Activated naive CD4-positive, alpha-beta T cell treated with anti-CD3 and anti-CD28 coated beads for 36 hours (primary cell): ENCODE results near the gene KRT16. TPM values are rescaled to one million over a fixed set of nuclear protein-coding genes. Genes with fewer than 3 reads are reported as not detected.
"Not testable (repeated sequence)": the region's sequence is repeated elsewhere in the genome, so short reads cannot be mapped to it uniquely, and the experiment has no call there.

Experiments used
- CTCF ChIA-PET: fragments of 350-600 bp; sonication (Branson Sonifier 250); formaldehyde crosslinking; loops from one replicate; lab custom pipeline; 2021; ENCODE audit warnings: antibody characterized with exemption; lab: Charles Lee
- DNase-seq: peaks from one replicate; pipeline ENCODE4 v3.0.0-alpha.2; 2020
- H3K27ac Mint-ChIP-seq: one replicate; pipeline ENCODE4 v1.8.0; 2021; ENCODE audit warnings: mild to moderate bottlenecking, mixed read lengths
- H3K27me3 Mint-ChIP-seq: one replicate; pipeline ENCODE4 v1.8.0; 2021; ENCODE audit warnings: low read depth, mixed read lengths
- H3K36me3 Mint-ChIP-seq: one replicate; pipeline ENCODE4 v1.8.0; 2021; ENCODE audit warnings: low read depth, mixed read lengths
- H3K4me1 Mint-ChIP-seq: one replicate; pipeline ENCODE4 v1.8.0; 2021; ENCODE audit warnings: low read depth, mixed read lengths
- H3K4me3 Mint-ChIP-seq: one replicate; pipeline ENCODE4 v1.8.0; 2021; ENCODE audit warnings: mild to moderate bottlenecking, moderate library complexity, mixed read lengths
- H3K9me3 Mint-ChIP-seq: one replicate; pipeline ENCODE4 v1.8.0; 2021; ENCODE audit warnings: mixed read lengths
- intact Hi-C: fragments of 100-400 bp; cut with micrococcal nuclease; formaldehyde crosslinking; loops from one replicate; pipeline ENCODE4 v1.15.1; 2023
- total RNA-seq, 2 experiments: library from RNA; stranded (reverse); gene quantifications; one replicate each; pipeline ENCODE4 v1.2.3, GENCODE V29; 2021

KRT16 gene
- total RNA-seq, 2 experiments from 2014 or later: not detected

DNA sequence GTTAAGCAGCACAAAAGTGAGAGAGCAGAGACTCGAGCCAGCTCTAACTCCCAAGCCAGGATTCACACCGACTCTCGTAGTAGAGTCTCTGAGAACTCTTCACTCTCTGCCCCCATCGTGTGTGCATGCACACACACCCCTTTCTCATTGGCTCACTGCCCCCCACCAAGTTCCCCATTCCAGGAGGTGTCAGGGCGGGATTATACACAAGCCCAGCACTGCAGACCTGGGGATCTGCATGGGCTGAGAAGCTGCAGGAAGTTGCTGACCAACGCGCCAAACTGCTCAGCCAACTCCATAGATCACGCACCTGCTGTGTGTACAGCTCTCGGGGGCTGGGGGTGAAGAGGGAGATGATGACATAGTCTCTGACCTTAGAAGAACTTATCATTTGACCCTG is 2.2 kb upstream of the KRT16 start:
- H3K4me1 Mint-ChIP-seq, CTCF ChIA-PET: not testable (repeated sequence)

DNA sequence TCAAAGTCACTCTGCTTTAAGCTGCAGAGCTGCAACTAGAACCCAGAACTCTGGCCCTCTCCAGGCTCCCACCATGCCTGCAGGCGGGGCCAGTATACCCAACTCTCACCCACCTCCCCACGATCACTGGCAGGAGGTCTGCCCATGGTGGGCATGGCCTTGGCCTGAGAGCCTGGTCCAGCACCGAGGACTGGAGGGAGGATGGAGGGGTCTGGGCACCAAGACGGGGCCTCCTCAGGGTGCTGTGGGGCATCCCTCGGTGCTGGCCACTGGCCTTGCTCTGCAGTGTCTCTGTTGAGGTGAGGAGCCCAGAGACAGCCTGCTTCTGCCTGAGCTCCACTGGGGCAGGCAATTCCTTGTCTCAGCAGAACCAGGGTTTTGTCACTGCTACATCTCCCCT is 1.5 kb upstream of the KRT16 start:
- no peaks in the 10 kb centered on the region for H3K36me3 Mint-ChIP-seq
- peaks cover 4% of the 10 kb centered on the region for H3K27me3 Mint-ChIP-seq
- intact Hi-C loops: no loop called here

More for the DNA sequence above, 2.2 kb upstream of the KRT16 start:
- H3K27ac Mint-ChIP-seq, H3K9me3 Mint-ChIP-seq, H3K36me3 Mint-ChIP-seq, H3K27me3 Mint-ChIP-seq, H3K4me3 Mint-ChIP-seq, DNase-seq, intact Hi-C loops: not testable (repeated sequence)

DNA sequence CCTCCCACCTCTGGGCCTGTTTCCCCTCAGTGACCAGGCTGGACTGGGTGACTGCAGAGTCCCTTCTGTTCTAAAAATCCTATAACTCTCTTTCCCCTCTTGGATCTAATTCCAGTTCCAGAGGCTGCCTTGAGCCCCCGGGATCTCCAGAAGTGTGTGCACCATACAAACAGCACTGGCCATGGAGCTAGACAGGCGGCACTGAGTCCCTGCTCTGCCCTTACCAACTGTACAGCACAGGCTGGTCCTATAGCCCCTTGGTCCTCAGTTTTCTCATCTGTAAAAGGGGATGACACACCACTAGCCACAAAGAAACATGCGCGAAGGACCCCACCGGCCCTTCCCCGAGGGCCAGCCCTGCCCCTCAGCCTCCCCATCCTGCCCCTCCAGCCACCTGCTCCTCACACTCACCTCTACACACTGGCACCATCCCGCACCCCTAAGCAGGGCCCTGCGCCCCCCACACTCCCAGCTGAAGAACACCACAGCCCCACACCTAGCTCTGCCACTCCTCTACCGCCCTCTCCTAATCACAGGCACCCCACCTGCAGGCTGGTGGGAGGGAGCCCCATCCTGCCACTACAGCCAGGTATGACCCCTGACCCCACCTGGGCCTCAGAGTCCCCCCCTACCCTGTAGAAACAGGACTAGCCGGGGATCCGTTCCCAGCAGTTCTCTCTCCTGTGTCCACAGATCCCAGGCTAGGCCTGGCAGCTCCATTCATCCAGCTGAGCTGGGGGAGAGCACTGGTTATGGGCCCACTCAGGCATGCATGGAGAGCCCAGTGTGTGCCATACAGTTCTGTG is 913 bp upstream of the KRT16 start:
- H3K4me3 Mint-ChIP-seq: no peak overlapping the region
- H3K4me1 Mint-ChIP-seq: no peaks in the 10 kb centered on the region
- CTCF ChIA-PET: no interaction called here
- no peaks in the 10 kb centered on the region for H3K36me3 Mint-ChIP-seq
- DNase-seq: no peak
- H3K27me3 Mint-ChIP-seq: peaks cover 9% of the 10 kb centered on the region
- no peak overlapping the region for H3K27ac Mint-ChIP-seq
- intact Hi-C loops: no loop called here
- no peaks in the 10 kb centered on the region for H3K9me3 Mint-ChIP-seq

More for the DNA sequence above, 1.5 kb upstream of the KRT16 start:
- DNase-seq: no peak
- CTCF ChIA-PET: no interaction called here
- Mint-ChIP-seq H3K4me1 (no peaks in the 10 kb centered on the region), H3K4me3 (no peak overlapping the region), H3K27ac (no peak overlapping the region), H3K9me3 (no peaks in the 10 kb centered on the region)

DNA sequence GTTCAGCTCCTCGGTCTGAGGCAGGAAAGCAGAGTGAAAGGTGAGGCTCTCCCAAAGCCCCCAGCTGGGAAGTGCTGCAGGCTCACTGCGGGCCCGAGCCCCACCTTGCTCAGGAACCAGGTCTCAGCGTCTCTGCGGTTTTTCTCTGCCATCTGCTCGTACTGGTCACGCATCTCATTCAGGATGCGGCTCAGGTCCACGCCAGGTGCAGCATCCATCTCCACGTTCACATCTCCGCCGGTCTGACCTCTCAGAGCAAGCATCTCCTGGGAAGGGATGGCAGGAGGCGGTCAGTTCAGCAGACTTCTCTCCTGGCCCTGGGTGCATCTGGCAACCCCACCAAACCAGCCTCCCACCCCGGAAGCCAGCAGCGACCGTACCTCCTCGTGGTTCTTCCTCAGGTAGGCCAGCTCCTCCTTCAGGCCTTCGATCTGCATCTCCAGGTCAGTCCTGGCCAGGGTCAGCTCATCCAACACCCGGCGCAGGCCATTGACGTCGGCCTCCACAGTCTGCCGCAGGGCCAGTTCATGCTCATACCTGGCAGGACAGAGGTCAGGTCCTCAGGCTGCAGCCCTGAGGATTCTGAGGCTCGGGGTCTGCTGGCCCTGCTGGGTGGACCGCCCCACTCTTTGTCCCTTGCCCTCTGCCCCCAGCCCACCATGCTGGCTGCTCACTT is 1.5 kb downstream of the KRT16 start:
- Mint-ChIP-seq H3K36me3 (peaks cover 10% of the 10 kb centered on the region), H3K4me1 (no peaks in the 10 kb centered on the region), H3K27me3 (peaks cover 19% of the 10 kb centered on the region), H3K27ac (no peak overlapping the region), H3K4me3 (no peak overlapping the region), H3K9me3 (peaks cover 13% of the 10 kb centered on the region)
- intact Hi-C loops: no loop called here
- no peak for DNase-seq
- CTCF ChIA-PET: no interaction called here

DNA sequence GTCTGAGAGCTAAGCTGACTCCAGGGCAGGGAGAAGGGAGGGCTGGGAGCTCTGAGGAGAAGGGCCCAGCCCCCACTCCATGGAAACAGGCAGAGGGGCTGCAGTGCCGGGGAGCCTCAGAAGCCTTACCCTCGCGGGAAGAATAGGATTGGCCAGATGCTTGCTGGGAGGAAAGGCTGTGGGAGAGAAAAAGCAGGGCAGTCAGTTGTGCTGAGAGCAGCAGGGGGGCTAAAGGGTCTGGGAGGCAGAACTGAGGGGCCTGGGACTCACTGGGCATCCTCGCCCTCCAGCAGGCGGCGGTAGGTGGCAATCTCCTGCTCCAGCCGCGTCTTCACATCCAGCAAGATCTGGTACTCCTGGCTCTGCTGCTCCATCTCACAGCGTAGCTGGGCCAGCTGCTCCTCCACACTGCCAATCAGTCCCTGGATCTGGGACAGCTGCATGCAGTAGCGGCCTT is 2.5 kb downstream of the KRT16 start:
- intact Hi-C loops, H3K27ac Mint-ChIP-seq, CTCF ChIA-PET, DNase-seq, H3K4me1 Mint-ChIP-seq, H3K4me3 Mint-ChIP-seq: not testable (repeated sequence)
- Mint-ChIP-seq H3K27me3 (peaks cover 24% of the 10 kb centered on the region), H3K36me3 (peaks cover 10% of the 10 kb centered on the region), H3K9me3 (peaks cover 17% of the 10 kb centered on the region)

DNA sequence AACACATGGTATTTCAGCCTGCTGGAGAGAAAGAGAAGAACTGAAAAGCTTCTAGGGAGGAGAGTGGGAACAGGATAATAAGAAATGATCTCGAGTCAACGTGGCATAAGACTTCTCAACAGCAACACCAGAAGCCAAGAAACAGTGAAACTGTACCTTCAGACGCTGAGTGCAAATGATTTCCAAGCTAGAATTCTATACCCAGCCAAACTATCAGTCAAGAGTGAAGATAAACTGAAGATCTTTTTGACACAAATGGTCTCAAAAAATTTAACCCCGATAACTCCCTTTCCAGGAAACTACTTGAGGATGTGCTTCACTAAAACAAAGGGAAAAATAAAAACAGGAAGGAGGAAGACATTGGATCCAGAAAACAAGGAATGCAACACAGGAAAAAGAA is 5.6 kb downstream of the KRT16 start:
- CTCF ChIA-PET: interaction anchor here (0.9 kb wide), 1 partner anchor 58 kb away, joined by 3 read pairs; no protein-coding TSS in a partner anchor
- H3K4me1 Mint-ChIP-seq, H3K4me3 Mint-ChIP-seq, H3K27ac Mint-ChIP-seq, DNase-seq, intact Hi-C loops: not testable (repeated sequence)
- Mint-ChIP-seq H3K27me3 (peaks cover 34% of the 10 kb centered on the region), H3K9me3 (peaks cover 17% of the 10 kb centered on the region), H3K36me3 (peaks cover 10% of the 10 kb centered on the region)

DNA sequence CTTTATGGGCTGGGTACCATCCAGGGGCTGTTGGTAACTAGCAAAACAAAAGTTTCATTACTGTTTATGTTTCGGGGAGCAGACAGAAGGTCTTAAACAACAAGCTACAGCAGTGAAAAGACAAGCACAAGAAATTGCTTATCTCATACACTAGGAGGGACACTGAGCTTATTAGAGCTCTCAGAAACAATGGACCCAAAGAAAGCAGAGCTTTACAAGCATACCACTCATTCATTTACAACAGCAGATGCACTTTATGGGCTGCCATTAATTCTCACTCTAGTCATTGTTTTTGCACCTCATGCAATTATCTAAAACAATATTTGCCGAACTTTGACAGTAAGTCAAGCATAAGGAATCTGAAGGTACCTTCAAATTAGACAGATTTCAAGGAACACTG is 10.0 kb downstream of the KRT16 start:
- Mint-ChIP-seq H3K27ac (no peak overlapping the region), H3K4me3 (no peak overlapping the region), H3K27me3 (peaks cover 25% of the 10 kb centered on the region), H3K9me3 (peaks cover 19% of the 10 kb centered on the region), H3K4me1 (no peaks in the 10 kb centered on the region), H3K36me3 (peaks cover 10% of the 10 kb centered on the region)
- no peak for DNase-seq
- CTCF ChIA-PET: interaction anchor here (1.2 to 1.4 kb wide), 2 partner anchors 54 to 60 kb away, joined by 3 to 6 read pairs; no protein-coding TSS in a partner anchor
- intact Hi-C loops: no loop called here

DNA sequence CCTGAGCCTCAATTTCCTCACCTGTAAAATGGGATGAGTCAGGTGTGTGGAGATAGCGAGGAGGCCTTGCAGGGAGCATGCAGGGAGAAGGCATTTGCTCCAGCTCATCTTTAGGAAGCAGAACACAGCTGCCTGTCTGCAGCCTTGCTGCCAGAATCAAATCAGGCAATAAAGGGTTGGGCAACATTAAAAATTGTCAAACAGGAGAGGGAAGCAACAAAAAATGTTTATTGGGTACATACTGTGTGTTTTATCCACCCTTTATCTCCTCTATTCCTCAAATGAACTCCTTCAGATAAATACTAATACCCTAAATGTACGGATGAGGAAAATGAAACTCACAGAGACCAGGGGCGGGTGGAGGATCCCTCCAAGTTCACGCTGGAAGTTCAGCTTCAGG is 12.2 kb downstream of the KRT16 start:
- DNase-seq: no peak
- CTCF ChIA-PET: no interaction called here
- H3K36me3 Mint-ChIP-seq: no peaks in the 10 kb centered on the region

DNA sequence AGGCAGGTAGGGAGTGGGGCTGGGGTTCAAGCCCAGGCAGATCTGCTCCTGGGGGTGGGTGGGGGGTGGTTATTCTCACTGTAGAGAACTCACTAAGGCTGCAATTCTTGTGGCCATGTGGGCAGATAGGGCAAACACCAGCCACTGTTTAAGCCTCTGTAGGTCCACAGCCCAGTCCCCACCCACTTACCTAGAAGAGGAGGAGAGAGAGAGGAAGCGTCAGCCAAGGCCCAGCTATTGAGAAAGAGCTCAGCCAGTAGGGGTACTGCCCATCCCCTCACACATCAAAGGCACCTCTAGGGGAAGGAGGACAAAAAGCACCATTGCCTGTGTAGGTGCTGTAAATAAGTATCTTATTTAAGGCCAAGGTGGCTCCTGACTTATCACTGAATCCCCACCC is 12.9 kb downstream of the KRT16 start:
- no peak for DNase-seq
- Mint-ChIP-seq H3K4me3 (no peak overlapping the region), H3K27ac (no peak overlapping the region), H3K27me3 (peaks cover 10% of the 10 kb centered on the region), H3K9me3 (peaks cover 2% of the 10 kb centered on the region), H3K4me1 (no peaks in the 10 kb centered on the region), H3K36me3 (no peaks in the 10 kb centered on the region)
- CTCF ChIA-PET: no interaction called here
- intact Hi-C loops: no loop called here

More for the DNA sequence above, 12.2 kb downstream of the KRT16 start:
- intact Hi-C loops: no loop called here
- Mint-ChIP-seq H3K4me1 (no peaks in the 10 kb centered on the region), H3K27ac (no peak overlapping the region), H3K27me3 (peaks cover 10% of the 10 kb centered on the region), H3K4me3 (no peak overlapping the region), H3K9me3 (peaks cover 2% of the 10 kb centered on the region)

DNA sequence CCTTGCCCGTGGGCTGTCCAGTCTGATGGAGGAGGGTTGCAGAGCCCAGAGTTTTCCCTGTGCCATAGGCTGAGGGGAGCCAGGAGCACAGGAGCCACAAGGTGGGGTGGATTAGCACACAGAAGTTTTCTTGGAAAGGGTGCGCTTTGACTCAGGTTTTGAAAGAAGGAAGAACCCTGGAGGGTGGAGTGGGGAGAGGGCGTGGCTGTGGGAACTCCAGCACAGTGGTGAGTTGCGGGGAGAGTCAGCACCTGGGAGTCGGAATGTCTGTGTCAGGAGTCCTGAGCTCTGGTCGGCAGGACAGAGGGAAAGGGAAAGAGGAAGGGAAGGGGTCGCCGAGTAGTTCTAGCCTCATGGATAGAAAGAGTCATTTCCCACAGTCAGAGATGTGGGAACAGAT is 17.0 kb downstream of the KRT16 start:
- no peak for DNase-seq
- Mint-ChIP-seq H3K9me3 (peaks cover 2% of the 10 kb centered on the region), H3K27me3 (peaks cover 5% of the 10 kb centered on the region), H3K27ac (no peak overlapping the region), H3K4me1 (no peaks in the 10 kb centered on the region), H3K4me3 (no peak overlapping the region), H3K36me3 (no peaks in the 10 kb centered on the region)
- CTCF ChIA-PET: interaction anchor here (0.6 kb wide), 1 partner anchor 18 kb away, joined by 3 read pairs; no protein-coding TSS in a partner anchor
- intact Hi-C loops: no loop called here

DNA sequence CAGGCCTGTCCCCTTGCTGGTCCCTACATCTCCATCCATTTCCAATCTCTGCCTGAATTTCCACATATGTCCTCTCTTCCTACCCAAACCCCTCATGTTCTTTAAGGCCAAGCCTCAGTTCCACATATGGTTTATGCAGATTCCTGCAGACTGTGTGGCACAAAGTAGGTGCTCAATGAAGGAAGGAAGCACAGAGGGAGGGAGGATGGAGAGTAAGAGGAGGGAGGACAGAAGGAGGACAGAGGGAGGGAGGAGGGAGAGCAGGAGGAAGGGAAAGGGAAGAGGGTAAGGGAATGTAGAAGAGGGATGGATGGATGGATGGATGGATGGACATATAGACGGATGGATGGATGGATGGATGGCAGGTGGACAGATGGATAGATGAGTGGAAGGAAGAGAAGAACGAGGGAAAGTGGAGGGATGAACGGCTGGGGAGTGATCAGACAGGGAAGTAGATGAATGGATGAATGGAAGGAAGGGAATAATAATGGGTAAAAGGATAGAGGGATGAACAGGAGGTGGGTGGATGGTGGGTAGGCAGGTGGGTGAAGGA is 18.1 kb downstream of the KRT16 start:
- Mint-ChIP-seq H3K4me3 (no peak overlapping the region), H3K4me1 (no peaks in the 10 kb centered on the region), H3K27ac (no peak overlapping the region), H3K36me3 (no peaks in the 10 kb centered on the region), H3K27me3 (peaks cover 5% of the 10 kb centered on the region), H3K9me3 (peaks cover 2% of the 10 kb centered on the region)
- no peak for DNase-seq
- CTCF ChIA-PET: no interaction called here
- intact Hi-C loops: no loop called here

DNA sequence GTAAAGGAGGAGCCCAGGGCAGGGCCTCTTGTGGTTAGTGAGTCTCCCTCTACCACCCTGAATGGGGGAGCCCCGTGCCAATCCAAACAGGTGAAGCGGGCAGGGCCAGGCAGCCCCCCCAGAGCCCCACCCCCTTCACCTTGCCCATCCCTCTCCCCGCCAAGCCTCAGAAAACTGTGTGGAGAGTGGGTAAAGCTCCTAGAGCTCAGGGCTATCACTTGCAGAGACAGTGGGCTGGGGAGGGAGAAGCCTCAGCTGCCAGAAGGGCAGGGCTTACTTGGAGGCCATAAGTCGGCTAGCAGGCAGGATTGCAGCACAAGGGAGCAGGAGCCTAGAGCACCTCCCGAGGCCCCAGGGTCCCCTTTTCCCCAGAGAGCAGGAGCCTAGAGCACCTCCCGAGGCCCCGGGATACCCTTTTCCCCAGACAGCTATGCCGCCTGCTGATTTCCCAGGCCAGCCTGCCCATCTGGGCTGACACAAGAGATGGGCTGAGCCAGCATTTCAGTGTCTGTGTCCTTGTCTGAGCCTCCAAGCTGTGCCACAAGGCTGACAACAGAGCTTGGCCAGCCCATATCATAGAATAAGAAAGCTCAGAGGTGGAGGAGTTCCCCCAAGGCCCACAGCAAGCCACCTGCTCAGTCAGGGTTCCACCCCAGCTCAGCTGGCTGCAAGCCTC is 19.1 kb downstream of the KRT16 start:
- intact Hi-C loops: no loop called here
- H3K36me3 Mint-ChIP-seq: no peaks in the 10 kb centered on the region

More for the DNA sequence above, 19.1 kb downstream of the KRT16 start:
- Mint-ChIP-seq H3K4me1 (no peaks in the 10 kb centered on the region), H3K4me3 (no peak overlapping the region), H3K27me3 (peaks cover 5% of the 10 kb centered on the region), H3K9me3 (no peaks in the 10 kb centered on the region), H3K27ac (no peak overlapping the region)
- no peak for DNase-seq
- CTCF ChIA-PET: interaction anchor here (0.7 kb wide), 1 partner anchor 139 kb away, joined by 3 read pairs; no protein-coding TSS in a partner anchor
